Transverse colon (tissue), 4 donors: ENCODE measurements around the gene AK4. TPM values are rescaled to one million over a fixed set of nuclear protein-coding genes. Genes with fewer than 3 reads are reported as not detected.

ENCODE experiments used
- DNase-seq: peaks from one replicate; pipeline ENCODE4 v3.0.0-alpha.2; 2019
- H3K27ac ChIP-seq, 4 donors: fragments of 200-600 bp; sonication (generic); 2 replicates each; pipeline ENCODE4 v1.5.1; 2016 to 2018; ENCODE audit warnings: inconsistent platforms in 4 of 4
- H3K27me3 ChIP-seq: fragments of 200-600 bp; sonication (generic); 2 replicates; pipeline ENCODE4 v1.5.1; 2017; ENCODE audit warnings: inconsistent platforms
- H3K36me3 ChIP-seq, 4 donors: fragments of 200-600 bp; sonication (generic); 2 replicates each; pipeline ENCODE4 v1.5.1; 2017 to 2019; ENCODE audit warnings: inconsistent platforms in 4 of 4
- H3K4me1 ChIP-seq, 4 donors: fragments of 200-600 bp; sonication (generic); 2 replicates each; pipeline ENCODE4 v1.5.1; 2017 to 2020; ENCODE audit warnings: inconsistent platforms in 4 of 4
- H3K4me3 ChIP-seq, 4 donors: fragments of 200-600 bp; sonication (generic); 1 replicate in 1 of 4; 2 replicates in 3 of 4; pipeline versions ENCODE4 v1.5.1 to v1.6.1; 2017 to 2019; ENCODE audit warnings: inconsistent platforms in 4 of 4
- H3K9me3 ChIP-seq, 2 donors: fragments of 200-600 bp; sonication (generic); 2 replicates each; pipeline ENCODE4 v1.5.1; 2017 to 2019; ENCODE audit warnings: inconsistent platforms in 2 of 2
- CTCF ChIP-seq, 5 experiments: fragments of 200-600 bp in 3 of 5; fragments of 450-650 bp in 2 of 5; sonication (generic) in 3 of 5; IDR thresholded peaks; 1 replicate in 2 of 5; 2 replicates in 3 of 5; pipeline ENCODE4 v1.5.1; 2016 to 2017; ENCODE audit warnings: antibody characterized with exemption in 5 of 5, inconsistent platforms in 3 of 5, mild to moderate bottlenecking in 2 of 5, moderate library complexity in 1 of 5
- EP300 ChIP-seq: sonication (generic); formaldehyde crosslinking; IDR thresholded peaks from one replicate; pipeline ENCODE4 v1.6.1; 2017; ENCODE audit warnings: antibody characterized with exemption, low read depth
- POLR2A ChIP-seq: fragments of 450-650 bp; IDR thresholded peaks from one replicate; pipeline ENCODE4 v1.6.1; 2016; ENCODE audit warnings: antibody characterized with exemption, mild to moderate bottlenecking, moderate library complexity
- POLR2AphosphoS5 ChIP-seq, 3 donors: sonication (generic); formaldehyde crosslinking; IDR thresholded peaks; one replicate each; pipeline ENCODE4 v1.6.1; 2016; ENCODE audit warnings: antibody characterized with exemption in 3 of 3
- WGBS, 2 donors: methylation state at CpG; one replicate each; pipeline ENCODE4 v1.1.5; 2018; ENCODE audit warnings: low coverage in 1 of 2; 5-methylcytosine and 5-hydroxymethylcytosine counted together
- in situ Hi-C, 4 donors: fragments of 200-750 bp; cut with MboI; loops; one replicate each; pipeline versions ENCODE4 v1.15.0 to v1.15.1; 2017; ENCODE audit warnings: low sequenced_read_pairs in 3 of 4, low pct_ligation_motif_present in 1 of 4, low pct_unique_long_range_greater_than_20kb in 1 of 4
- intact Hi-C: fragments of 100-400 bp; cut with DNase I; formaldehyde crosslinking; loops from one replicate; pipeline ENCODE4 v1.15.1; 2023; ENCODE audit warnings: low total_unique reads
- total RNA-seq, 4 donors: library from RNA; depleted of rRNA; stranded (reverse); fragments of >200 nt; gene quantifications; one replicate each; pipeline ENCODE4 v1.1.0, GENCODE V29; 2016

Gene AK4
- total RNA-seq, 4 donors from 2014 or later = 12.0 to 42.8 (median 36.1) TPM

- Histone ChIP-seq H3K4me3 (no peak overlapping the region), H3K27me3 (no peaks in the 10 kb centered on the region), H3K9me3 (no peaks in the 10 kb centered on the region), H3K36me3 (no peaks in the 10 kb centered on the region), H3K4me1 (peaks cover 0 to 7% (median 0%) of the 10 kb centered on the region in 4 donors), H3K27ac (no peak overlapping the region)
- no peak for TF ChIP-seq POLR2AphosphoS5 (IDR thresholded peaks at IDR 0.05)
- no peak for TF ChIP-seq CTCF (IDR thresholded peaks at IDR 0.05)
- no peak for TF ChIP-seq POLR2A
- TF ChIP-seq EP300 = no peak
- 91 to 96% methylated on average over 4 to 5 of the region's 5 CpGs for WGBS, 2 donors
- intact Hi-C loops = no loop called here
- in situ Hi-C loops = loop anchor here in 3 of 4 donors (25.0 kb wide), 3 partner anchors 458 to 1008 kb away; no protein-coding TSS in a partner anchor
- DNase-seq = no peak
Measured at GRCh38 chr1:65229201-65229600, 81.2 kb downstream of the AK4 start.

- no peaks in the 10 kb centered on the region for H3K36me3 ChIP-seq
- DNase-seq = no peak
- H3K9me3 ChIP-seq = no peaks in the 10 kb centered on the region
- intact Hi-C loops = loop anchor here (10.0 kb wide), 1 partner anchor 455 kb away; no protein-coding TSS in a partner anchor
- TF ChIP-seq EP300 (no peak), CTCF (IDR thresholded peaks at IDR 0.05) (no peak), POLR2A (no peak), POLR2AphosphoS5 (IDR thresholded peaks at IDR 0.05) (no peak)
- in situ Hi-C loops = loop anchor here (10.0 to 25.0 kb wide), 4 partner anchors 455 to 1007 kb away; no protein-coding TSS in a partner anchor
- no peak overlapping the region for H3K27ac ChIP-seq
- WGBS, 2 donors = 86% methylated on average over 5 of the region's 5 CpGs; no CpG with 5 or more reads in 1 of the 2 donors
- H3K4me3 ChIP-seq = no peak overlapping the region
- no peaks in the 10 kb centered on the region for H3K27me3 ChIP-seq
- peaks cover 0 to 7% (median 0%) of the 10 kb centered on the region in 4 donors for H3K4me1 ChIP-seq
Measured at GRCh38 chr1:65229754-65230339, 81.8 kb downstream of the AK4 start.

- Histone ChIP-seq H3K9me3 (no peaks in the 10 kb centered on the region), H3K4me1 (peaks cover 0 to 7% (median 0%) of the 10 kb centered on the region in 4 donors), H3K27ac (no peak overlapping the region), H3K27me3 (no peaks in the 10 kb centered on the region), H3K4me3 (no peak overlapping the region), H3K36me3 (no peaks in the 10 kb centered on the region)
- in situ Hi-C loops (loop anchor here (10.0 to 25.0 kb wide), 4 partner anchors 454 to 1006 kb away; no protein-coding TSS in a partner anchor), intact Hi-C loops (loop anchor here (10.0 kb wide), 1 partner anchor 454 kb away; no protein-coding TSS in a partner anchor)
- 30 to 38% methylated on average over 1 of the region's 1 CpG for WGBS, 2 donors
- TF ChIP-seq POLR2A = no peak
- no peak for TF ChIP-seq EP300
- TF ChIP-seq CTCF (IDR thresholded peaks at IDR 0.05) = peak in 1 of 5 experiments; percentile 7
- DNase-seq = no peak
Measured at GRCh38 chr1:65230731-65231481, 82.9 kb downstream of the AK4 start.

- H3K4me1 ChIP-seq = peaks cover 0 to 7% (median 0%) of the 10 kb centered on the region in 4 donors
- in situ Hi-C loops (loop anchor here (10.0 to 25.0 kb wide), 4 partner anchors 453 to 1005 kb away; no protein-coding TSS in a partner anchor), intact Hi-C loops (loop anchor here (10.0 kb wide), 1 partner anchor 453 kb away; no protein-coding TSS in a partner anchor)
- 38 to 59% methylated on average over 4 of the region's 4 CpGs for WGBS, 2 donors
- no peaks in the 10 kb centered on the region for H3K27me3 ChIP-seq
- TF ChIP-seq CTCF (IDR thresholded peaks at IDR 0.05) (no peak), EP300 (no peak), POLR2A (no peak), POLR2AphosphoS5 (IDR thresholded peaks at IDR 0.05) (no peak)
- H3K4me3 ChIP-seq = no peak overlapping the region
- DNase-seq = no peak
- no peak overlapping the region for H3K27ac ChIP-seq
- H3K36me3 ChIP-seq = no peaks in the 10 kb centered on the region
- peaks cover 0 to 5% of the 10 kb centered on the region in 2 donors for H3K9me3 ChIP-seq
Measured at GRCh38 chr1:65231718-65232330, 83.8 kb downstream of the AK4 start.
